ENCODE measurements around the gene LETM1. TPM values are rescaled to one million over a fixed set of nuclear protein-coding genes. Genes with fewer than 3 reads are reported as not detected.

Gene LETM1
- total RNA-seq, 1 donor from 2014 or later: 42.6 TPM

- DNase-seq (ENCODE audit: low read depth): no peak
- TF ChIP-seq CTCF (conservative IDR thresholded peaks at IDR 0.05; ENCODE audit: low read depth, low read length): no peak
- no peak overlapping the region for H3K4me3 ChIP-seq (ENCODE audit: low read depth, low read length)
Observed at GRCh38 chr4:1808396-1808795, 47.6 kb downstream of the LETM1 start.

DNA sequence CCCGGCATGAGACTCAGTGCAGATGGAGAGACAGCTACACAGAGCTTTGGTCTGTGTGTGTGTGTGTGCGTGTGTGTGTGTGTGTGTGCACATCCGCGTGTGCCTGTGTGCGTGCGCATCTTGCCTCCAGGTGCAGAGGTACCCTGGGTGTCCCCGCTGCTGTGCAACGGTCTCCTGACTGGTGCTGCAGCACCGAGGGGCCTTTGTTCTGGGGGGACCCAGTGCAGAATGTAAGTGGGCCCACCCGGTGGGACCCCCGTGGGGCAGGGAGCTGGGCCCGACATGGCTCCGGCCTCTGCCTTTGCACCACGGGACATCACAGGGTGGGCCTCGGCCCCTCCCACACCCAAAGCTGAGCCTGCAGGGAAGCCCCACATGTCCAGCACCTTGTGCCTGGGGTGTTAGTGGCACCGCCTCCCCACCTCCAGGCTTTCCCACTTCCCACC is 48.6 kb downstream of the LETM1 start:
- no peak for TF ChIP-seq CTCF (conservative IDR thresholded peaks at IDR 0.05; ENCODE audit: low read depth, low read length)

GRCh38 chr4:1806596-1807331 is 49.2 kb downstream of the LETM1 start:
- TF ChIP-seq CTCF (conservative IDR thresholded peaks at IDR 0.05; ENCODE audit: low read depth, low read length): no peak
- H3K4me3 ChIP-seq (ENCODE audit: low read depth, low read length): no peak overlapping the region
- no peak for DNase-seq (ENCODE audit: low read depth)

More for the DNA sequence above, 48.6 kb downstream of the LETM1 start:
- no peak overlapping the region for H3K4me3 ChIP-seq (ENCODE audit: low read depth, low read length)
- DNase-seq (ENCODE audit: low read depth): no peak

DNA sequence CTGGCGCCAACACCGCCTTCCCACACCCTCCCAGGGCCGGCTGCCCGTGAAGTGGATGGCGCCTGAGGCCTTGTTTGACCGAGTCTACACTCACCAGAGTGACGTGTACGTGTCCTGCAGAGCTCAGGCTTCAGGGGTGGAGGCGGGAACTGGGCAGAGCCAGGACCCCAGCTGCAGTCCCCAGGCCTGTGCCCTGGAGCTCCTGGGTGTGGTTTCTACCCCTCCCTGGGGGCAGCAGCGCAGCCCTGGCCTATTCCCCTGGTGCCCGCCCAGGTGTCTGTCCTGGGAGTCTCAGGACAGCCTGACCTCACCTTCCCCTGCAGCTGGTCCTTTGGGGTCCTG is 49.8 kb downstream of the LETM1 start:
- no peak for DNase-seq (ENCODE audit: low read depth)
- no peak for TF ChIP-seq CTCF (conservative IDR thresholded peaks at IDR 0.05; ENCODE audit: low read depth, low read length)

GRCh38 chr4:1805493-1806222 is 50.3 kb downstream of the LETM1 start:
- H3K4me3 ChIP-seq (ENCODE audit: low read depth, low read length): no peak overlapping the region
- DNase-seq (ENCODE audit: low read depth): no peak
- TF ChIP-seq CTCF (conservative IDR thresholded peaks at IDR 0.05; ENCODE audit: low read depth, low read length): no peak

More for the DNA sequence above, 49.8 kb downstream of the LETM1 start:
- no peak overlapping the region for H3K4me3 ChIP-seq (ENCODE audit: low read depth, low read length)

DNA sequence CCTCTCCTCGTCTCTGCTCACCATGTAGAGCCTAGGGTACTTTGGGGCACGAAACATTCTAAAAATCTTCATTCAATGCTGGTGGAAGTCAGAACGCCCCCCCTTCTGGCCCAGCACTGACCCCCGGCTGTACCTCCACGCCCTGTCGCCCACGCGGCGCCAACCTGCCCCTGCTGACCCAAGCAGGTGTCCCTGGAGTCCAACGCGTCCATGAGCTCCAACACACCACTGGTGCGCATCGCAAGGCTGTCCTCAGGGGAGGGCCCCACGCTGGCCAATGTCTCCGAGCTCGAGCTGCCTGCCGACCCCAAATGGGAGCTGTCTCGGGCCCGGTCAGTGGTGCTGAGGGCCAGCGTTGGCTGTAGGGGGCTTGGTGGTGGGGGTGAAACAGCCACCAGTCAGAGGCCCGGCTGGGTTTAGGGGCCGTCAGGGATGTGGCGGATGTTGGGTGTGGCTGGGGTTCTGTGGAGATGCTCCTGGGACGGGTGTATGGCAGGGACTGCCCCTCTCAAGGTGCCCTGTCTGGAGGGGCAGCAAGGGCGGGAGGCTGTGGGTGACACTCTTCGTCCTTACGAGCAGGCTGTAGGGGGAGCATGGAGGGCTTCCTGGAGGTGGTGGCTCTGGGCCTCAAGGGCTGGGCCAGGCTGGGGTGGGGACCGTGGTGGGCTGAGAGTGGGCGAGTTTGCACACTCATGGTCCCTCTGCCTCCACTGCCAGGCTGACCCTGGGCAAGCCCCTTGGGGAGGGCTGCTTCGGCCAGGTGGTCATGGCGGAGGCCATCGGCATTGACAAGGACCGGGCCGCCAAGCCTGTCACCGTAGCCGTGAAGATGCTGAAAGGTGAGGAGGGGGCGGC is 51.1 kb downstream of the LETM1 start:
- no peak overlapping the region for H3K4me3 ChIP-seq (ENCODE audit: low read depth, low read length)
- no peak for TF ChIP-seq CTCF (conservative IDR thresholded peaks at IDR 0.05; ENCODE audit: low read depth, low read length)
- no peak for DNase-seq (ENCODE audit: low read depth)

Data from epithelial cell of proximal tubule (primary cell).